HG03378 (cell line): ENCODE results near the gene ARHGEF16.

Experiments
- ATAC-seq: cut with Tn5 transposase; IDR thresholded peaks from one replicate; pipeline ENCODE4 v1.9.1; 2021; ENCODE audit warnings: mild to moderate bottlenecking, moderate library complexity; ENCODE audit not compliant: unreplicated experiment

The ARHGEF16 gene

DNA sequence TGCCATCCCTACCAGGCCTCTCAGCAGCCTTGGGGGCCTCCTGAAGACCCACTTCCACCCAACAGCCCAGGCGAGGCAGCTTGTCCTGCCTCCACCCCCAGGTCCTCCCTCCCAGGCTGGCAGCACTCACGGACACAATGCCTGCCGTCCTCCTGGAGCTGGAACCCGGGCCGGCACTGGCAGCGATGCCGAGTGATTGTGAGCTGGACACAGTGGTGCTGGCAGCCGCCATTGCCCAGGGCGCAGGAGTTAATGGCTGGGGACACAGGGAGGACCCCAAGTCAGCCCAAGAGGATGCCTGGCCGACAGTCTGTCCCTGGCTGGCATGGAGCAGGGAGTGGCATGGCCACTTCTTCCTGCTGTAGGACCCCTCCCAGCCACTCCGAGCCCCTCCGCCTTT, 60.8 kb downstream of the ARHGEF16 start:
- no peak for ATAC-seq

DNA sequence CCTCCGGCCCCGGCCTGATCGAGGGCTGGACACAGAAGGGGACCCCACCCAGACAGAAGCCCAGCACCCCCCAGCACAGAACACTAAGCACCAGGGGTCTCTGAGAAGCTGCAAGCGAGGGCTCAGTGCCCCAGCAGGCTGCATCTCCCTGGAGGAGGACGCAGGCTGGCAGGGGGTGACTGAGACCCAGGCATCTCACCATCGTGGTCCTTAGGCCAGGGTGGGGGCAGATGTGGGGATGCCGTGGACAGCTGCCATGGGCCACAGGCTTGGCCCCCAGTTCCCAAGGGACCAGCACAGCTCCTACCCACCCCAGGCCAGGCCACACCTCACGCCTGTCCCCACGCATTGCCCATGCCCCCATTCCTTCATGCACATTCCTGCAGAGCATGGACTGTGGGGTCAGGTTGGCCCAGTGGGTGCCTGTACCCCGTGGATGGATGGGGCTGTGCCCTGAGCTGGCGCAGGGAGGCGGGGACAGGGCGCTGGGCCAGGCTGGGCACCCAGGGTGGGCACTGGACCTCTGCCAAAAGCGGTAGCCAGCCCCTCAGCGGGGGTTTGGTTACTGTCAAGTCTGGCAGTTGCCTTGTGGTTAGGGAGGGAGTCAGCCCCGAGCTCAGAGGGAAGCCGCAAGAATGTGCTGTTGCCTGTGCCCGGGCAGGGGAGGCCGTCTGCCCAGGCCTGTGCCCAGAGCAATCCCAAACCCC, 61.5 kb downstream of the ARHGEF16 start:
- ATAC-seq: no peak

DNA sequence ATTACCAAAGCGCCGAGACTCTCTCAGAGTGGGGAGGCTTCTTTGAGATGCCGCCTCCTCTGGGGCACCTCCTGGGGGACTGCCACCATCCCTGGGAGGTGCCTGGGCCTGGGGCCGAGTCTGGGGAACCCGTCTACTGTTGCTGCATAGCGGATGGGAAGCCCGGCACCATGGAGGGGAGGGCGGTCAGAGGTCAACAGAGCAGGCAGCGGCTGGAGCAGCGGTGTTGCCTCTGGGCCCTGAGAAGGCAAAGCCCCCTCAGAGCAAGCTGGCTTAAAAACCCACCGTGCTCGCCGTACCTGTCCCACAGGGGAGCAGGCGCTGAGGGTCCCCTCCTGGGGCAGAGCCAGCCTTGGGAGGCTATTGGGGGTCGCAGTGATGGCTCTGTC, 62.0 kb downstream of the ARHGEF16 start:
- no peak for ATAC-seq

DNA sequence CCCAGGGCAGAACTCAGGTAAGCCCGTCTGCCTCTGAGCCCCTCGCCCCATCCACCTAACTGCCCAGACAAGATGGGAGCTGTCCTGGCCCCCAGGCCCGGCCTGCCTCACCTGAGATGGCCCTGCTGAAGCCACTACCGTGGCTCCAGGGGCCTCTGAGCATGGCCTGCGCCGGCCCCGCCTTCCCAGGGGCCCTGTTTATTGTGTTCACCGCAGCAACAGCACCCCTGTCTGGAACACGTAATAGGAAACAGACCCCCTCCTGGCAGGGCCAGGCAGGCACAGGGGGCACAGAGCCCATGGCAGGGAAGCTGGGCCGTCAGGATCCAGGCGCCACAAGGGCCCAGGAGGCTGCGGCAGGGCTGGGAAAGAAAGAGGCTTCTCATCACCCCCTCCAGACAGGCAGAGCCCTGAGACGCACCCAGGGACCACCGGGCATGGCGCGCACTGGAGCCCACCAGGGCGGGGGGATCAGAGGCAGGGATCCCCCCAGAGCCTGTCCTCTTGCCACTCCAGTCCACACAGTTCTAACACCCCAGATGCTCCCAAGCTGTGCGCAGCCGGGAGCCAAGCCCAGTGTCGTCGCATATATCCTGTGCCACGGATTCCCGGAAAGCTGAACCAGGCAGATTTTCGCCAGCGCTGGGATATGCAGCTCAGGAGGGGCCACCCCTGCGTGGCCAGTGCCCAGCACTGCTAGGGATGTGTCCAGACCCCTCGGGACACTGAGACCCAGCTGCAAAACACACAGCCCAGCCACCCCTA, 62.6 kb downstream of the ARHGEF16 start:
- no peak for ATAC-seq

DNA sequence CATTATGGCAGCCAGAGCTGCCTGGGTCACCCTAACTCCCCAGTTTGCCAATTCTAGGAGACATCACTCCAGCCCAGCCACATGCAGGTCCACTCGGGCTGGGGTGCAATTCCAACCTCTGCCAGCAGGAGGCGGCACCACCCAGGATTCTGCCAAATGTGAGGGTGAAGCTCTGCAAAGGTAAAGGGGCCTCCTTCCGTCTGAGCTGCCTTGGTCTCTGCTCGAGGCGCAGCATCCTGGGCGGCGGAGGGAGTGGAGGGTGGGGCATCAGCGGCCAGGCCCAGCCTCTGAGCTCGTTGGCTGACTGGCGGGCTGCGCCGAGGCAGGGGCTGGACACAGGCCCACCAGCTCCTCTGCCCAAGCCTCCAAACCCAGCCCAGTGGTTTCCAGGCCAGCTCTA, 63.8 kb downstream of the ARHGEF16 start:
- ATAC-seq: no peak

DNA sequence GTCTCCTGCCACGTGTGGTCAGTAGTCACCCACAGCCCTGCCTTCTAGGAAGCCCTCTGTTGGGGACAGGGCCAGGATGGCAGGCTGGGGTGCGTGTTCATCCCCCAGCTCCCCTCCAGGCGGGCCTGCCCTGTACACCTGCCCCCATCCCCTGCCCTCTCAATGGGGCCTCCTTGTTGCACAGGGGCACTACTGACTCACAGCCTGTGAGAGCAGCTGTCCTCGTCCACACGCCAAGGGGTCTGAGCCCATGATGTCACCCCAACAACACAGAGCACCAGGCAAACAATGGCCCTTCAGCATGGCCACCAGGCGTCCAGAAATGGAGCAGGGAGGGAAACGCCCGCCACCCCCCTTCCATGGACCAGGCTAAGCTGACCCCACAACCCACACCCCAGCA, 64.3 kb downstream of the ARHGEF16 start:
- no peak for ATAC-seq

DNA sequence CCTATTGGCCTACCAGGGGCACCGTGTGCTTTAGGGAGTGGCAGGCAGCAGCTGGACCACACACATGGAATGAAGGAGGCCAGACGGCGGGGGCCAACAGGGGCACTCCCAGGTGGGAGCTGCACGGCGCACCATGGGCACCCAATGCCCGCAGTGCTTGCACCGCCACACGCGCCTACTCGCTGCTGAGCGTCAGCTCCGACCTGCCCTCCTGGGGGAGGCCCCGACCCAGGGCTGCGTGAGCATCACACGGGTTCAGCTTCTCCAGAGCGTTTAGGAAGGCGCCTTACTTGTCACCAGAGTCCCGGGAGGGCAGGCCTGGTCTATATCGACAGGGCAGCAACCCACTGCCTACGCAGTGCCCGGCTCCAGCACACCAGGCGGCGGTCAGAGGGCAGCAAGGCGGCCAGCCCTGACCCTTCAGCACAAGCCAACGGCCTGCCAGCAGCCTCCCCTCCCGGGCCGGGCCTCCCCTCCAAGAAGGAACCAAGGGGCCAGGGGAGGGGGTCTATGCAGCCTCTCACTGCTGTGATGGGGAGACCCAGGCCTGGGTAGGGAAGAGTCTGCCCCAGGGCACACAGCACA, 64.9 kb downstream of the ARHGEF16 start:
- no peak for ATAC-seq

DNA sequence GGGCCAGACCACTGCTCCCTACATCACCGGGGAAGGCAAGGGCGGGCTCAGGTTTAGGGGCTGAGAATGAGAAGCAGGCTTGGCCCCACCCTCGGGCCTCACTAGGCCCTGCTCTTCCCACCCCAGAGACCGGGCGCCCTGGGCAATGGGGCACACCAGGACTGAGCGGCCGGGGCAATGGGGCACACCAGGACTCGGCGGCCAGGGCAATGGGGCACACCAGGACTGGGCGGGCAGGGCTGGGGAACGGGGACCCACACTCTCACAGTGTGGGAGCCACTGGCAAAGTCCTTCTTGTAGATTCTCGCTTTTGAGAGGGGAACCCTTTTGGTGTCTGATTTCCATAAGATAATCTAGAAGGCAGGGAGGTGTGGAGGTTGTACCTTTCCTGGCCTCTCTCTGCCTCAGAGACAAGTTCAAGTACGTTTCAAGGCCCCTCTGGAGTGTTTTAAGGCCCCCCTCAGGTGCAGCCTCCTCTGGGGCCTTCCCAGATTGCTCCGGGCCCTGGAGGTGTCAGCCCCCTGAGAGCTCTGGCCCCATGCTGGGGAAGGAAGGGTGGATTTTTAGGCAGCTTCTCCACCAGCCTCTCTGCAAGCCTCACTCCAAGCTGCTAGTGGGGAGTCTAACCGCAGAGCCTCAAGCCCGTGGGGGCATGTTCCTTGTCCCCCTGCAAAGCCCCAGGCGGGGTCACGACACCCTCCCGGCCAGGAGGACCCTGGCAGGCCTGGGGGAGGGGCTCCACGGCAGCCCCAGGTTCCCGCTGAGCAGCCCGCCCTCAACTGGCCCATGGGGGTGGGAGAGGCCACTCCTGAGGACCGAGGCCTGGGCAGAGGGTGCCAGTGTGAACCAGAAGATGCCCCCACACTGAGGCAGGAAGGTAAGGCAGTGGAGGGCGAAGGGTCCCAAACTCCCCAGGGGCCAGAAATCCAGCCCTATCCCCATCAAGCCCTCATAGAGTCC, 66.2 kb downstream of the ARHGEF16 start:
- no peak for ATAC-seq

DNA sequence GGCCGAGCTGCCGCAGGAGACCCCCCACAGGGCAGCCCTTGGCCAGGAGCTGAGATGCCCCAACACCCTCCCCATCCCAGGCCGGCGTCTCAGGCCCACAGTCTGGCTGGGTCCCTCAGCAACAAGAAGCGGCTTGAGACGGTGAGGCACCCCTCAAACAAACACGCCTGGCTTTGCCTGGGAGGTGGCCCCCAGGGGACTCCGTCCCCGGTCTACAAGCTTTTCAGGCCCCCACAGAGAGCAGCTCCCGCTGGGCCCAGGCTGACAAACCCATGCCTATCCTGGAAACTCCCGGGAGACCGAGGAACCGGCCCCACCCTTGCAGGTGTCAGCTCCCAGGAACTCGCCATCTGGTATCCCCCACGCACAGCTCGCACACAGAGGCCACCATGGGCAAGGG, 67.0 kb downstream of the ARHGEF16 start:
- ATAC-seq: no peak

DNA sequence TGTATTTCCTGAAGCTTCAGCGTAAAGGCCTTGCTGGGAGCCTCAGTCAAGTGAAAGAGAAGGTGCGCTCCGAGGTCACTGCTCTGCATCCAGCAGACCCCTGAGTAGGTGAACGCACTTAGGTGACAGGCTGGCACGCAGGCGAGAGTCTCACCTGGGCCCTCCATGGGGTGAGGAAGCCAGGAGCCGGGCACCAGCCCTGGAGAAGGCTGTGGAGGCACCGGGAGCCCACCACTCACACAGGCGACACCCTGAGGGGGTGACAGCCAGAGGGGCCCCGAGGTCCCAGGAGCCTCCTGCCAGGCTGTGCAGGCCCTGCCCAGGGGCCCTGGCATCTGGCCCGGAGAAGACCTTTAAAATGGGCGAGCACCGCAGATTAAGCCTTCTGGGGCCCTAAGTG, 67.6 kb downstream of the ARHGEF16 start:
- ATAC-seq: no peak

DNA sequence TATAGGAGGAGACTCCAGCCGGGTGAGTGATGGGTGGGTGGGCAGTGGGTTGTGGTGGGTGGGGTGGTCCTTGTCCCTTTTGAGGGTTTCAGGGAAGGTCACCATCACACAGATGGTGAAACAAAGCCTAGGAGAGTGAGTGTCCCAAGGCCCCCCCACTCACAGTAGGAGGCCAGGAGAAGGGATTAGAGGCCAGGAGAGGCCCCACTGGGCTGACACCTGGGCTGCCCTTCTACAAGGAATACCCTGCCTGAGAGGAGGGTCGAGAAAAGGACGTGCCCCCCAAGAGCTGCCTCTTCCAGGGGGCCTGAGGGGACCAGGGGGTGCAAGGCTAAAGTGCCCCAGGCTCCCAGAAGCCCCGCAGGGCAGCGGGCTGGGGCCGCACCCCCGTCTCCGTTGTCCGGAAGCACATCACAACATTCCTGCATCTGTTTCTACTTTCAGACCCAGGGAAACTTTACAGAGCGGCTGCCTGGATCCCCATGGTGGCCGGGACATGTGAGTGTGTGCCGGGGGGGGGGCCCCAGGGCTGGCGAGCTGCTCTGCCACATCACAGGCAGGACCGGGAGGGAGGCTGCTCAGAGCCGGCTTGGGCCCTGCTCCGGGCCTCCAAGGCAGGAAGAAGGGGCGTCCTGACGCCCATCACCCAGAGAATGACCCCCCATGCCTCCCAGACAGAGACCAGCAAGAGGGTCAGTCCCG, 68.2 kb downstream of the ARHGEF16 start:
- ATAC-seq: no peak

DNA sequence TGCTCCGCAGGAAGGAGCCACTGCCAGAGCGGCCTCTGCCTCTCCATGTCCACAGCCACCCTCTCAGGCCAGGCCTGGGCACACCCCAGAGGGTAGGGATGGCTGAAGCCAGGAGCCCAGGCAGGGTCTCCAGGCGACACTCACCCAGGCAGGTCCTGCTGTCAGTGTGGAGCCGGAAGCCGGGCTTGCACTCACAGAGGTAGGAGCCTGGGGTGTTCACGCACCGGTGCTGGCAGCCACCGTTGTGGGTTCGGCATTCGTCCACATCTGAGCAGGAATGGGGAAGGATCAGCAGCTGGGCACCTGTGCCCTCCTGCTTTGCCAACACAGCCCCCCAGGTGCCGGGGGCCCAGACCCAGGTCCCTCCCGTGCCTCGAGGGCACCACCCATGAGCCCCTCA, 69.5 kb downstream of the ARHGEF16 start:
- ATAC-seq: no peak

DNA sequence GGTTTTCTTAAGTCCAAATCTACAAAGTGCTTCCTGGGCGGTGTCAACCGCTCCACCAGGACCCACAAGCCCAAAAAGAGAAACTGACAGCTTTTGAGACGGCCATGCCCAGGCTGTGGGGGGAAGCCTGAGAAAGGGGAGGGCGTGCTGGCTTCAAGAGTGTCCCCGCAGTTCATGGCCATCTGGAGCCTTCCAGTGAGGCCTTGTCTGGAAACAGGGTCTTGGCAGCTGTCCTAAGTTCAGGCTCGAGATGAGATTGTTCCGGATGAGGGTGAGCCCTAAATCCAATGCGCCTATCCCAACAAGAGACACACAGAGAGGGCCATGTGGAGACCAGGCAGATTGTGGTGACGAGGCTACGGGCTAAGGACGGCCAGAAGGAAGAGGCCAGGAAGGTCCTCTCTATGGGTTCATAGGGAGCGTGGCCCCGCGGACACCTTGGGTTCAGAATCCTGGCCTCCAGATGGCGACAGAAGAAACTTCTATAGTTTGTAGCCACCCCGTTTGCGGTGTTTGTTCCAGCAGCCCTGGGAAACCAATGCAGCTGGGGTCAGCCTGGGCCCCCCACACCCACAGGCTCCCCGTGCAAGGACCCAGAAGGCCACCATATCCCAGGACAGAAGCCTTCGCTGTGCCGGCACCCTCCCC, 70.2 kb downstream of the ARHGEF16 start:
- ATAC-seq: no peak

DNA sequence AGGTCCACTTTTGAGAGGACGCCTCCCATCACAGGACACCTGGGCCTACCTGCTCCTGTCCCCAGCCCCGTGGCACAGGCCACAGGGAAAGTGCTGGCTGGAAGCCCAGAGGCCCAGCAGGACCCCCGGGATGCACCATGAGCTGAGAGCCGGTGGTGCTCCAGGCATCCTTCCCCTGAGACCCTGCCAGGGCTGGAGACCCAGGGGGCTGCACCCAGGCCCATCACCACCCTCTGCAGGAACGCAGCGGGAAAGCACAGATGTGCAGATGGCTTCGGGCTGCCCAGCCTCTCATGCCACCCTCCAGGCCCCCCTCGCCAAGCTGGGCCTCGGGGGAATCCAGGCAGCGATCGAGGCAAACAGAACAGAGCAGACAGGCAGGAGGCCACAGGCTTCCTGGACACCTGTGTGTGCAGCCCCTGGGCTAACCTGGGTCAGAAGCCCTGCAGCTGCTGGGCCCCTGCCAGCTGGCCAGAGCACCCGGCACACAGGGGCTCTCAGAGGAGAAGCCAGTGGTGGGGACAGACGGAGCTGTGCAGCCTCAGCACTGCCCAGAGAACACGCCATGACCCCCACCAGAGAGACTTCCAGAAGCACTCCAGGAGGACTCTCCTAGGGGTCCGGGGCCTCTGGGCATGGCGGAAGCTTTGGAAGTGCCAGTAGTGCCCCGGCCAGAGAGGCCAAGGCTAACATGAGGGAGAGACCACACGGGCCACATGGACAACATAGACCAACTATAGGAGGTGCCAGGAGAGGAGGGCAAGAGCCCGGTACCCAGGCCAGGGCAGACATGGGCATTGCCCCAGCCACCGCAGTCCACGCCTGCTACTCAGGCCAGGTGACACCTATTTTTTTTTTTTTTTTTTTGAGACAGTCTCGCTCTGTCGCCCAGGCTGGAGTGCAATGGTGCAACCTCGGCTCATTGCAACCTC, 71.4 kb downstream of the ARHGEF16 start:
- ATAC-seq: no peak

DNA sequence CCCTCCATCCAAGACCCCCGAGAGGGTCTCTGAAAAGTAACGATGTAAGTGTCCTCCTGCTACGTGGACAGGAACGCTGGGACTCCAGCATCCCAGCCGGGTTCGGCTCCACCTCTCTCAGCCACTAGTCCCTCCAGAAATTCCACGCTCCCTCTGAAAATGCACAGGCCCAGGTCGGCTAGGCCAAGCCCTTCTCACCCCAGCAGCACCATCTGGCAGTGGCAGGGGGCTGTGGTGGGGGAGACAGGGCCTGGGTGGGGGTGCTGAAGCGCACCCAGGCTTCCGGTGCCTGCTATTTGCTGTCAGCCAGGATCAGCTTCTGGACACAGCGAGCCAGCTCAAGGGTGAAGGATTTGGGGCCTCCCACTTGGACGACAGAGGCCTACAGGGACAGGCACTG, 73.3 kb downstream of the ARHGEF16 start:
- no peak for ATAC-seq

DNA sequence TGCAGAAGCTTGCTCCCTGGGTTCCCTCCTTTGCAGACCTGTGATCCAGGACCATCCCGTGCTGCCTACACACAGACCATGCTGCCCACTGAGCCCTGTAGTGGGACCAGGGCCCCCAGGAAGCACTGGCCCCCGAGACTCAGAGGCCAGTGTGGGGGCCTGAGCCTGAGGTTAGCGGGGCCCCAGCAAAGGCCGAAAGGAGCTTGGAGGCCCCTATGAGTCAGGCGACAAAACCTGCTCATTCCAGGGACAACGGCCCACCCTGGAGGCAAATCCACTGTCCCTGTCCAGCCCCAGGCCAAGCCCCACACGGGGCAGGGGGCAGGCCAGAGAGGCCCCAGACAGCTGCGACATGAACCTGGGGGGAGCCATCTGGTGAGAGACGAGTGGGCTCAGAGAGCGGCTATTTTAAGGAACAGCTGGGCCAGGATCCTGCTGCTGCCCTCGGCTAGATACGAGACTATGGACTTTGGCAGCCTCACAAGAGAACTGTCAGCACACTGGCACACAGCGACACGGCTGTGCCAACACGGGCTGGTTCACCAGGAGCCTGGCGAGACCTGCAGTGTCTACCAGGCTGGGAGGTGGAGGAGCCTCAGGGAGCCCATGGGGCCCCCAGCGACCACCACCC, 74.7 kb downstream of the ARHGEF16 start:
- ATAC-seq: no peak

DNA sequence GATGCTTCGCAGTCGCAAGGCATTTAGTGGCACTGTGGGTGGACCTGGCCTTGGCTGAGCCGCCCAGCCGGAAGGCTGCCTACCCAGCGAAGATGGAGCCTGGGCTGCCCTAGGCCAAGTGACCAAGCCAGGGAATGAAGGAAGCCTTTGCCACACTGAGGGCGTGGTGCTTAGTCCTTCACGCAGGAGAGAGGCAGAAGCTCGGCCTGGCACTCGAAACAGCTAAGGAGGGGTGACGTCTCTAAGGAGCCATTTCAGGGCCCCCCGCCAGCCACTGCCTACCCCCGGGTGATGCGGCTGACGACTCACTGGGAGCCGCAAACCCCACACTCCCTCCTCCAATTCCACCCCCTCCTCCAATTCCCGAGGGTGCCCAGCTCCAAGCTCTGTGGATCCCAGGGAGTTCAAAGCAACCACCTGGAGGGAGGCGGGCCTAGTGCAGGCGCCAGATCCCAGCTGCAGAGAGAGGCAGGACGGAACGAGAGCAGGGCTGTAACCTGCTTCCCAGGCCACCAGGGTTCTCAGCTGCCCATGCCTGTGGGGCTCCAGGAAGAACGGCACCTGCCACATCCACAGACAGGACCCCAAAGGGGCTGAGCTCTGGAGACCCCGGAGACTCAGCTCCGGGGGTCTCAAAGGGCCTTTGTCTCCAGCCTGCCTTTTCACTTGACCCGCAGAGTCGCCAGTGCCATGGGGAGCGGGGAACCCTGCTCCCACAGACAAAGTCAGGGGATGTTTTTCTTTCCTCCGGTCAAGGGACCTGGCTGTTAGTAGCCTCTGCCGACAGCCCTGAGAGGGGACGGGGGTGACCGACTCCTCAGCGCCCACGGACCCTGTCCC, 75.8 kb downstream of the ARHGEF16 start:
- ATAC-seq: no peak
